GM03348 (cell line): ENCODE measurements around the gene SUZ12.
"Not testable (repeated sequence)": the region's sequence is repeated elsewhere in the genome, so short reads cannot be mapped to it uniquely, and the experiment has no call there.

Source experiments
- DNase-seq: peaks from one replicate; pipeline ENCODE4 v3.0.0; 2012; ENCODE audit warnings: low spot score

Gene SUZ12

GRCh38 chr17:32041306-32041875 lies 104.6 kb downstream of the SUZ12 start:
- DNase-seq = not testable (repeated sequence)

GRCh38 chr17:32042266-32042665 lies 105.5 kb downstream of the SUZ12 start:
- not testable (repeated sequence) for DNase-seq

GRCh38 chr17:32045611-32046010 lies 108.8 kb downstream of the SUZ12 start:
- not testable (repeated sequence) for DNase-seq

GRCh38 chr17:32047663-32048062 lies 110.9 kb downstream of the SUZ12 start:
- not testable (repeated sequence) for DNase-seq
